CD4-positive, alpha-beta T cell treated with Interleukin-4 for 1 hour (primary cell): ENCODE results near the gene MTHFSD.

ENCODE experiments used
- DNase-seq, 2 donors: peaks; one replicate each; pipeline ENCODE4 v3.0.0-alpha.2; 2020 to 2022

Gene MTHFSD

DNA sequence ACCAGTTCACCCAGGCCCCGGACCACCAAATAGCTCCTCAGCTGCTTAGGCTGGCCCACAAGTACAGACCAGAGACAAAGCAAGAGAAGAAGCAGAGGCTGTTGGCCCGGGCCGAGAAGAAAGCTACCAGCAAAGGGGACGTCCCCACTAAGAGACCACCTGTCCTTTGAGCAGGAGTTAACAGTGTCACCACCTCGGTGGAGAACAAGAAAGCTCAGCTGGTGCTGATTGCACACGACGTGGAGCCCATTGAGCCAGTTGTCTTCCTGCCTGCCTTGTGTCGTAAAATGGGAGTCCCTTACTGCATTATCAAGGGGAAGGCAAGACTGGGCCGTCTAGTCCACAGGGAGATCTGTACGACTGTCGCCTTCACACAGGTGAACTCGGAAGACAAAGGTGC lies 29.3 kb downstream of the MTHFSD start:
- no peak for DNase-seq

DNA sequence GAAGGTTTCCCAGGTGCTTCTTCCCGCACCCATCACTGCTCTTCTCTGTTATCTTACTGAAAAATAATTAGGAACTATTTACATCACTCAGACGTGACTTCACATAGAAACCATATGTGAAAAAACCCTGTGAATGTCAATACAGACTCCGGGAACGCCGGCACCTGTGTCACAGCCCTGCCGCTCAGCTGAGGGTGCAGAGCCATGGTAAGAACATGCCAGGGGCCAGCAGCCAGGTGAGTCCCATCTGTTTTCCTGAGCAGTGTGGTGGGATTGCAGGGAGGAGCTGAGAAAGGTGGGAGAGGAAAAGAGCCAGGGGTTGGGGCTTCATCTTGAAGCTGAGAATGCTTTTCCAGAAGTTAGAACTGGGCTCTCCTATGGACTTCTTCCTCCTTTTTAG lies 31.0 kb downstream of the MTHFSD start:
- no peak for DNase-seq

DNA sequence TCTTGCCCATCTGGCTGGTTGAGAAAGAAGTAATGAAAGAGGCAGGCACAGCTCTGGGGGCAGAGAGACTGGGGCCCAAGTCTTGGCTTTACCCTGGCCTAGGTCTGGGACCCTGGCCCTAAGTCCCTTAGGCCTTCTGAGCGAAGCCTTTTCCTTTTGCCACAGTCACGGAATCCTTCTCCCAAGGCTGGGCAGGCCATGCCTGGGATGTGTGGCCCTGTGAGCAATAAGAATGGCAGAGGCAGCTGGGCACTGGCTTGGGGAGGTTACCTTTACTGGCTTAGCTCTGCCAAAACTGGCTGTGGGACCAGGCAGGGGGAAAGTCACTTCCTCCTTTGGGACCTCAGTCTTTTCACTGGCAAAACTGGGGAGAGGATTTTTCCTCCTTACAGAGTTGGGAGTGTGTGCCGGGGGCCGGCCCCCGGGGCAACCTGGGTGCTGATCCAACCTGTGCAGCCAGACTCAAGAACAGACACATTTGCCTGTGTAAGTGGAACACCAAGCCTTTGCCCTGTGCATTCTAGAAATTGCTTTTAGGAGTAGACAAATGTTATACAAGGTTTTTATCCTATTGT lies 31.8 kb downstream of the MTHFSD start:
- no peak for DNase-seq

DNA sequence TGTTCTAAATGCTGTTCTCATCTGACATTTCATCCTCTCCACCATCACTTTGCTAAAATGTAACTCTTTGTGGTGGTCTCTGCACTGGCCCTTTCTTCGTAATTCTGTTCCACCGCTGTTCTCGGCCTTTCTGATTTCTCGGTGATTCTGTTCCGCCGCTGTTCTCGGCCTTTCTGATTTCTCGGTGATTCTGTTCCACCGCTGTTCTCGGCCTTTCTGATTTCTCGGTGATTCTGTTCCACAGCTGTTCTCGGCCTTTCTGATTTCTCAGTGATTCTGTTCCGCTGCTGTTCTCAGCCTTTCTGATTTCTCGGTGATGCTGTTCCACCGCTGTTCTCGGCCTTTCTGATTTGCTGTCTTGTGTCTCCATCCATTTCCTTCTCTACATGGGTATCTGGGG lies 32.4 kb downstream of the MTHFSD start:
- DNase-seq = no peak

DNA sequence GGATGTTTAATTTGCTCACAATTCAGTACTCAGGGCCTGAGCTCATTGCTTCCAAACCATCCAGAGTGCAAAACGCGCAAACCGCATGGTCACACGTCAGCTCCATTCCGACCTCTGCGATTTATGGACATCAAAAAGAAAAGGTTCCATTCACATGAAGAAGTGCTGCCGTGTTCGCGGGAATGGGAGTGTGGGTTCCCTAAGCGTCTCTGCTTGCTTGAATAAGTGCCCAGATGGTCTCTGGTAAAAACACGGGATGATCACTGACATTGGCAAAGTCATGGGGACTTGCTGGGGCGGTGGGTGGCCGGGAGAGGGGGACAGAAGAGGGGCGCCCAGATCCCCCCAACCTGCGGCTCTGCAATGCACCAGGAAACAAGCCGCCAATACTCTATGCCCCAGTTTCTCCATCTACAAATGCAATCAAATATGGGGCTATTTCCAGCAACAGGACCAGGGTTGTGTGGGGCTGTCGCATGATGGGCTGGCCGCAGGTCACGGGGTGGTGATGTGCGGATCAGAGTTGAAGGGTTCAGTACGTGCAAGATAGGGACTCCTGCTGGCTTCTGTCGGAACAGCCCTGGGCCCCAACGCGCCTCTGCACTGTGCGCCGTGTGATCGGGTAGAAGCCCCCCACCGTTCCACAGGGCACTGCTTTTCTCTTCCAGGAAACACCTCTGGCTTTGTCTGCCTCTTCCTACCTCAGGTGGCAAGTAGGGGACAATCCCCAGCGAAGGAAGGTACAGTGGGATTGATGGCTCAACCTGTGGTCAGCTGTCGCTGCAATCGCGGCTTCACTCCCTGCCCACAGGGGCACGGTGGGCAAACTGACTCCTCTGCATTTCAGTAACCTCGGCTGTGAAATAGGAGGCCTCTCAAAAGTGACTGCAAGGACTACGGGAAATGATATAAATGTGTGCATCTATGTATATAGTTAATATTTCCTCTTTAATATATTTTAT lies 33.5 kb downstream of the MTHFSD start:
- DNase-seq = no peak

DNA sequence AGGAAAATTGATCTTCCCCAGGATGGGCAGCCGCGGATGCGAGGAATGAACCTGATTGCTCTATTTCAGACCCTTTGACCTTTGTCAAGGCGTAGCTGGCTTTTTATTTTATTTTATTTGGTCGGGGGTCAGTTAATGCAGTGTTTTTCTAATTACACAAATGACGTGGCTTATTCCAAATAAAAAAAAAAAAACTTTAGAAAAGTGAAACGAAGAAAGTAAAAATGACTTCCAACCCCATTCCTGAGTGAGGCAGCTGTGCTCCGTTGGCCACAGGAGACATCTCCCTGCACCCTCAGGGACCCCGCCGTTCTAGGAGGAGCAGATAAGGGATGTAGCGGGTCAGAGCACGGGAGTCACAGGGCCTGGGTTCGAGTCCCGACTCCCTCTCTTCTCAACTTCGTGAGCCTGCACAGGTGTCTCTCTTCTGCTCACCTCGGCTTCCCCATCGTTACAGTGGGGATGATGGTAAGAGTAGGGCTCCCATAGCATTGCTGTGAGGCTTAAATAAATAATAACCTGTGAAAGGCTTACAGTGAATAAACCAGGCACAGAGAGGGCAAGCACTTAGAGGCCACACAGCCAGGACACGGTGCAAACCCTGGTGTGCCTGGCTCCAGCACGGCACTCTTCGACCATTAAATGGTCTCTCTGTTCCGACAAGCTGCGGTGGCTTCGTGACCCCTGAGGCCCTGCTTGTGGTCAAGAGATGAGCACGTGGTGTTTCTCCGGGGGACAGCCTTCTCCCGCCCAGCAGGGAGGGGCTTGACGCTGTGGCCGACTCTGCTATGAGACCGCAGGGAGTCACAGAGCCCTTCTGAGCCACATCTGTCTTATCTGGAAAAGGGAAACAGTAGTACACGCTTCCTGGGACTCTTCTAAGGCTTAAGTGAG lies 34.5 kb downstream of the MTHFSD start:
- no peak for DNase-seq

DNA sequence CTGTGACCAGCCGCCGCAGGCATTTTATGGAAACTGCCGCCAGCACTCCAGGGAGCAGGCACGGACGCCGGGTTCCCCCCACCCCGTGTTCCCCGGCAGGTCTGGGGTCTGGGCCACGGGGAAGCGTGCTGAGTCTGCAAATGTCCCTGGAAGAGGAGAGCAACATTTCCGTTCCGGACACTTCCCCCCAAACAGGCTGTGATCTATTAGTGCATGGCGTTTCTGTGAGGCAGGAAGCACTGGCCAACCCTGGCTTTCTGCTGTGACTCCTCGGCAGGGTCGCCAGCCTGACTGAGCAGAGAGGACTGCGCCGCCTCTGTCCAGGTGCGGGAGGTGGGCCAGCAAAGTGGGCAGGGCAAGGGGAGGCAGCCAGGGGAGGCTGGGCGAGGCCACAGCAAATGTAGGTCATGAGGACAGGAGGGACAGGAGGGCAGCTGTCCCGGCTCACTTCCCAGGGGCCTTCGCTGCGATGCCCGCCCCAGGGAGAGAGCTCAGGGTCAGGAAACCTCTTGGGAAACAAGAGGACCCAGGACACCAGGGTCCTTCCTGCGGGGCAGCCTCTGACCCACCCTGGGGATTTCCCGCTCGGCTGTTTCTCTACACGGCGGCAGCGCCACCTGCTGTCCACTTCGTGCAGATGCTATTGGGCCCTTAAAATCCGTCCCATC lies 35.3 kb downstream of the MTHFSD start:
- peak; percentile 46 to 50 for DNase-seq

DNA sequence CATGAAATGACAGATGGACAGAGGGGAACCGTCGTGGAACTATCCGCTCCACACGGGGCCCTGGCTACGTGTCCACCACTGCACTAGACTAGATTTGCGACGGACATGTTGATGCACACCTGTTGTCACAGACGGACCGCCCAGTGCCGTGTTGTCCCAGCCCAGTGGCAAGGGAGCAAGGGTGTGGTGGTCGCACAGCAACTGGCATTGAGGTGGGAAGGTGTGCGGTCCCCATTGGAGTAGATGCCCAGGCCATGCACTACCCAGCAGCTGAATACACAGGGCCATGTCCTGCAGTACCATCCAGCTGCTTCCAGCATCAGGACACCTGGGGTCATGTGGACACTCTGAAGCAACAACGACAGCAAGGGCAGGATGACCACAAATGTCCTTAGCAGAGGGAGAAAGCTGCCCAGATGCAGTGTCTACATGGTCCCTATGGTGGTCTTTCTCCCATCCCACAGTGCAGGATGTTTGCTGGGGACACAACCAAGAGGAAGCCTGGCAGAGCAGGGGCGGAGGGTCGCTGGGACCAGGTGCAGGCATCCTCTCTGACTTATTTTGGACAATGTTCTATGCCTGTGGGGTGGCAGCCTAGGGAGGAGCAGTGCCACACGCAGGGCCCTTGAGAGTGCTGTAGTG lies 35.9 kb downstream of the MTHFSD start:
- no peak for DNase-seq

DNA sequence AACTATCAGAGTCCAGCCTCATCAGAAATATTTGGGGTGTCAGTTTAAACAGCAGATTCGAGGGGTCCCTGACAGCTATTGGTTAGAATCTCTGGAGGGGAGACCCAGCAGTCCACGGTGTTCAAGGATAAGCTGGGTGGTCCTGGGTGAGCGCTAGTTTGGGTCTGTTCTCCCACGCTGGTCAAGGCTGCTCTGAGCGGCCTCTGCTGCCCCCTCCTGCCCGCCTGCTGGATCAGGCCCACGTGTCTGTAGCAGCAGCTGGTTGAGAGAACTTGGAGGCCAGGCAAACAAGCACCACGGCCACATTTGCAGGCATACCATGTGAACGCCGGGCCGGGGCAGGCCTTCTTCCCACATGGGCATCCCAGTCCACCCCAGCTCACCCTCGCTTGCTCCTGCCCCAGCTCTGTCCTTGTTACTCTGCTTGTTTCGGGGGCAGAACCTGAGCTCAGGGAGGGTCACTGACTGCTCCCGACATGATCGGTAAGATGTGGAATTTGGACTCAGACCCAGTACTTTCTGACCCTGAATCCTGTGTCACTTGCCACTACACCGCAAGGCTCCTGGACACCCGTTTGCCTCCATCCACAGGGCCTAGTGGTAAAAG lies 37.3 kb downstream of the MTHFSD start:
- DNase-seq = no peak

DNA sequence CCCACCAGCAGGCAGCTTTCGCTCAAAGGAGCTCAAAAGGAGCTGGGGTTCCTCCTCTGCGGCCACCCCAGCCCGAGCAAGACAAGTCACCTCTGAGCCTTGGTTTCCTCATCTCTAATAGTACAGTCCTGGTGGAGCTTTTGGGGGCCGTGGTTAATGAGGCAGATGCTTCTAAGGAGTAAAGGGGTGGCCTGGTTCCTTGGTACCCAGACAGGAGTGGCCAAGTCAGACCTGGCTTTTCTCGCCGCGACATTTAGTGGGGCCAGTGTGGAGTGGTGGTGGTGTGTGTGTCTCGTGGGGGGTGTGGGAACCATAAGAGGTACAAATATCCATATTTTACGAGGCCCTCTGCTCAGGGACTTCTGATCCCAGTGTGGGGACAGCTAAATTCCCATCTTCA lies 38.0 kb downstream of the MTHFSD start:
- no peak for DNase-seq

DNA sequence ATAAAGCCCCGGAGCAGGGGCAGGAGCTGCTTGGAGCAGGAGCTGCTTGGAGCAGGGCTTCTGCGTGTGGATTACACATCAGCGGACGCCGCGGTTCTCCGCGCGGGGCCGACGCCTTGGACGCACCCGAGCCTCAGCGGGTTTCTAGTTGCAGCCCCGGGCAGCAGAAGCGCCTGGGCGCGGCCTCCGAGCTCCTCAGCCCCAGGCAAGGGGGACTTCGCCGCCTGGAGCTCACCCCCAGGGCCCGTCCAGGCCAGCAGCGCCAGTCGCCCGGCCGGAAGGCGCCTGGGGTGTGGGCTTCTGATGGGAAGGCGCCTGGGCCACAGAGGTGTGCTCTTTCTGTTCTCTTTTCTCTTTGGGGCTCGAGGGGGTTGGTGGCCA lies 38.4 kb downstream of the MTHFSD start:
- no peak for DNase-seq

DNA sequence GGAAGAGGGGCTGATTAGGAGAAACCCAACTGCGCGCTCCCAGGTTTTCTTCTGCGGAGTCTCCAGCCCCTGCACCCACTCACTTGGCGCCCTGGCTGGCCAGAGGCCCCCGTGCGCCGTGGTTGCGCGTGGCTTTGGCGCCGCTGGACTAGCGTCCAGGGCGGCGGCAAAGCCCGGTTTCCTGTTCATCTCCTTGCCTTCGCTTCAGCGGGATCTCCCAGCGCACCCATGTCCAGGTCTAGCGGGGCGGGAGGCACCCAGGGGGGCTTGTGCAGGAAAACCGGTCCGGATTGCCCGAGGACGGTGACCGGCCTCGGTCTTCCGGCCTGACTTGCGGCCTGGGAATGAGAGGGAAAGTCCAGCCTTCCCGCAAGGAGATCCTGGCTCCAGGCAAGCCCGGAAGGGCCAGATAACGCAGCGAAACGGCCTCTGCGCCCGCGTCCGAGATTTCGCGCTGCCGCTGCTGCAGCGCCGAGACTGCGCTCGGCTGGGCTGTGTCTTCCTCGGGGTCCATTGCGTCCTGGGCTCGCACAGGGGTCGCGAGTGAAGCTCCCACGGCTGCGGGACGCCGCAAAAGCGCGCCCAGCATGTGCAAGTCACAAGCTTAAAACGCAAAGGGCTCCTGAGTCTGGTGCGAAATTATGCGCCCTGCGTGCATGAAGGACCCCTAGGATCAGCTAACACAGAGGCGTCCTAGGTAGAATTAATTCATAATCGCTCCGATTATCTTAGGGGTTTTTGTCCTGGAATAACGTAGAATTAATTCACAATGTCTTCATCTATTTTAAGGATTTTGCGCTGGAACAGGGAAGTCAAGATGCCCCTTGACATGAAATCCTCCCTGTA lies 39.0 kb downstream of the MTHFSD start:
- DNase-seq = no peak

DNA sequence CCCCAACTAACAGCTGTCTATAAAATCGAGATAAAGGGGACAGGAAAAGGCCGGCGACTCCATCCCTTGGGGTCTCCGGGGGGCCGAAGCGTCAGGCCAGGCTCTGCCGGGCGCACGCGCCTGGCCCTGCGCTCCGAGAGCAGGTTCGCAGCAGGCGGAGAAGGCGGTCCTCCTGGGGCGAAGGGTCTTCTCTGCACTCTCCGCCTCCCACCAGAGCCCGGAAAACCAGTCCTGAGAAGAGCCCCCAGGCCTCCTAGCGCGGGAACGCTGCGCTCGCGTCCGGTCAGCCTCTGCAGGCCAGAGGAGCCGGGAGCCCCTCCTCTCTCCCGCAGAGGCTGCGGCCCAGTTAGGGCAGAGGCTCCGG lies 39.6 kb downstream of the MTHFSD start:
- no peak for DNase-seq

DNA sequence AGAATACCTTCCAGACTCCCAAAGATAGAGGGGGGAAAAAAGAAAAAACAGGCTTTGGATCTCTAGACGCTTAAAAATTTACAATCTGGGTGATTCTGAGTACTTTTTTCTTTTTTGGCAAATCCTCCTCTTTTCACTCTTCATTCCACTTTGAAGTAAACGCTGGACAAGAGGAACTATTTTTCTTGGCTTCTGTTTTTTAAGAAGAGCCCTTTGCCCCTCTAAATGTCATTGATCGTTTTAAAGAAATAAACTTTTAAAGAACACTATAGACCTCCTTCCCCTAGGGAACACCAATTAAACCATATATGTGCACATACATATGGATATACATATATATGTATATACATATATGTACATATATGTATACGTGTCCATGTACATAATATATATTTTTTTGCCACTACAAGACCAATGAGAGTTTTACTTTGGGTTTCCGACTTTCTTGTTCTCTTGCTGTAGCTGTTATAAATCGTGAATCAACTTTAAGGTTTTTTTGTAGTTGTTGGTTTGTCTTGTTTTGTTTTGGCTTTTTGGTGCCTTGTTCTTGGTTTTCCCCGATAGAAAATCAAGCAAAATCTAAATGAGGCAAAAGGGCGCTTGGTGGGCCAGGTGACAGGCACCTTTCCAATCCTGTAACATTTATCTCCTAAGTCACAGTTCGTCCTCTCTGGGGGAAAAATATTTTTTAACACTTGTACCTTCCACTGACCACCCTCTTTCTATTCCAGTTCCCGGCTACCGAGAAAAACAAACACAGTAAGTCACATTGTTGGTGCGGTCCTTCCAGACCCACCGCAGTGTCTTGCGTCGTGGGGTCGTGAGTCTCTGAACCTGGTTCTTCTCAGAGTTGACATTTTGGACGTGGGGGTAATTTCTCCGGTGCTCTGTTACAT lies 40.3 kb downstream of the MTHFSD start:
- no peak for DNase-seq

DNA sequence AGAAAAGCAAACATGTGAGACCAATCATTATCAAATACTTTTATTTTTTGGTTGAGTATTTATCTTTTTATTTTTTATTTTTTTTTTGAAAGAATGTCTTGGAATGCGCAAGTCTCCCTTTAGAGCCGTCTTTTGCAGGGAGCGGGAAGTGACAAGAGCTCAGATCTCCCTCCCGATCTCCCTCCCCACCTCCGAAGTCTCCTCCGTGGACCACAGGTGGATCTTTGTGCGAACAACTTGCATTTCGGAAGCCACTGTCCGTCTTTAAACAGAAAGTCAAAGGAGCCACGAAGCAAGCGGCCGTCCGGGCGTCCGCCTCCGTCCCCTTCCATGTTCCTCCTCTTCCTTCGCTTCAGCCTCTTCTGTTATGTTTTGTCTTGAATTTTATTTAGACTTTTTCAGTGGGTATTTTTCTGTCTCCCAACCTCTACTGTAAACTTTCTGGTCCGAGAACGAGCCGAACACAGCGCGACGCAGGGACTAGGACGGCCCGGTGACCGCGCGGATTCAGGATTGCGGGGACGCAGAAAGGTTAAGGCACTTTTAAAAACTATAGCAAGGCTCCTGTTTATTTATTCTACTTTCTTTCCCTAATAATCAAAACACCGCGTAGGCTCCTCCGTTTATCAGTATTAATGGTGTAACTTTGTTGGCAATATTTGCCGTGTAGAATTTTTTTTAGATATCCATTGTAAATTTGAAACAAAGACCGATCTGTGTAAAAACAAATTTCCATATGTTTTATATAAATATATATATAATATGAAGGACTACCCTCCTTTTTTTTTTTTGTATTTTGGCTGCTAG lies 41.4 kb downstream of the MTHFSD start:
- DNase-seq = no peak

DNA sequence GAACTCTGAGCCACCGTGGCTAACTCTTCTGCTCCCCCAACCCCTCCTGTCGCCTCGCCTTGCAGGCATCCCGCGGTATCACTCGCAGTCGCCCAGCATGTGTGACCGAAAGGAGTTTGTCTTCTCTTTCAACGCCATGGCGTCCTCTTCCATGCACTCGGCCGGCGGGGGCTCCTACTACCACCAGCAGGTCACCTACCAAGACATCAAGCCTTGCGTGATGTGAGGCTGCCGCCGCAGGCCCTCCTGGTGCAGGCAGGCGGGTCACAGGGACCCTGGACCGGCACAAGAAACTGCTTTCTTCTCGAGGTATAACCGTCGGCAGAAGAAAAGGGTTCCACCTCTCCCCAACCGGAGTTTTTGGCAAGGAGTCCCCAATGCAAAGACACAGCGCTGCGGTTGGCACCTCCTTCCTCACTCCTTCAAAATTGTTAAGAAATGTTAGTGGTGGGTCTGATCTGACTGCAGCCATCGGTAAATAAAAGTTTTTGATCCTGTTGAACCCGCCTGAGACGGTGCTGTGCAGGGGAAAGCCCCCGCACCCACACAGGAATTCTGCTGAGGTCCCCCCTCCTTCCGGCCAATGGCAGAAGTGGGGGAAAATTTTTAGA lies 42.1 kb downstream of the MTHFSD start:
- no peak for DNase-seq

DNA sequence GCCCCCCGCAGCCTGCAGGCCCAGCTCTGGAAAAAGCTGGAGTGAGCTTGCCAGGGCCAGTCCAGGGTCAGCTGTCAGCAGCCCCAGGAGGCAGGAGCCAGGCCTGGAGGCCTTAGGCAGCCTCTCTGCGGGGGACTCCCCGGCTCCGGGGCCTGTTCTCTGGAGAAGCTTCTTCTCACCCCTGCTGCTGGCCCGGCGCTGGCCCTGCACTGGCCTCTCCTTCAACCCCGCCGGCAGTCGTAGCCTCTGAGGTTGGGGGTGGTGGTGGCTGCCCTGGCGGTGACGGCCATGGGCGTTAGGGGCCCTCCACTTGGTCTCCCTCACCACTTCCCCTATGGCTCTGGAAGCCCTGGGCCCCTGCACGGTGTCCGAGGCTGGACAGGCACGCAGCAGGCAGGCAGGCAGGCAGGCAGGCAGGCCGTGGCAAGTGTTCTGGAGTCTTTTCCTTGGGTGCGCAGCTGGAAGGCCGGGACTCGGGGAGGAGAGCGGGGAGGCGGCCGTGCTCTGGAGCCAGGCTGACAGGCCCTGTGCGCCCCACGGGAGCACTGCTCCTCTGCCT lies 42.7 kb downstream of the MTHFSD start:
- DNase-seq = no peak
